ENCODE results near the gene JAGN1.
A peak's percentile ranks its signal among the peaks of the same experiment; 100 is the strongest.
"Not testable (repeated sequence)": the region's sequence is repeated elsewhere in the genome, so short reads cannot be mapped to it uniquely, and the experiment has no call there.

Gene JAGN1

GRCh38 chr3:9890249-9891071 lies at the start of gene JAGN1:
Gene JAGN1, plus strand, starts transcription at chr3:9890610. Its CDS starts 113 bp downstream, at chr3:9890723.
- DNase-seq: peak; percentile 95

- DNase-seq: no peak
Observed at GRCh38 chr3:9841015-9841414, 49.4 kb upstream of the JAGN1 start.

- DNase-seq: peak; percentile 96
Observed at GRCh38 chr3:9843715-9844438, 46.5 kb upstream of the JAGN1 start, which contains the start of gene RPUSD3. Gene RPUSD3, minus strand, starts transcription at chr3:9844008. Its CDS starts 18 bp downstream, at chr3:9843990.

- DNase-seq: no peak
Observed at GRCh38 chr3:9846231-9846630, 44.2 kb upstream of the JAGN1 start.

GRCh38 chr3:9846931-9847488 lies 43.4 kb upstream of the JAGN1 start:
- no peak for DNase-seq

GRCh38 chr3:9847870-9848269 lies 42.5 kb upstream of the JAGN1 start:
- not testable (repeated sequence) for DNase-seq

- peak; percentile 64 for DNase-seq
Observed at GRCh38 chr3:9848860-9849259, 41.5 kb upstream of the JAGN1 start.

GRCh38 chr3:9851383-9851782 lies 39.0 kb upstream of the JAGN1 start:
- DNase-seq: not testable (repeated sequence)

- DNase-seq: not testable (repeated sequence)
Observed at GRCh38 chr3:9851926-9852325, 38.5 kb upstream of the JAGN1 start.

- DNase-seq: no peak
Observed at GRCh38 chr3:9852528-9852927, 37.9 kb upstream of the JAGN1 start.

GRCh38 chr3:9854291-9854940 lies 36.0 kb upstream of the JAGN1 start:
- not testable (repeated sequence) for DNase-seq

- no peak for DNase-seq
Observed at GRCh38 chr3:9855594-9855993, 34.8 kb upstream of the JAGN1 start.

GRCh38 chr3:9859530-9860025 lies 30.8 kb upstream of the JAGN1 start:
- no peak for DNase-seq

GRCh38 chr3:9861201-9861600 lies 29.2 kb upstream of the JAGN1 start:
- DNase-seq: no peak

- no peak for DNase-seq
Observed at GRCh38 chr3:9861626-9862130, 28.7 kb upstream of the JAGN1 start.

GRCh38 chr3:9862391-9863057 lies 27.9 kb upstream of the JAGN1 start:
- peak; percentile 21 for DNase-seq

GRCh38 chr3:9863058-9863772 lies 27.2 kb upstream of the JAGN1 start:
- no peak for DNase-seq

- no peak for DNase-seq
Observed at GRCh38 chr3:9864200-9864927, 26.0 kb upstream of the JAGN1 start.

GRCh38 chr3:9865125-9865637 lies 25.2 kb upstream of the JAGN1 start:
- not testable (repeated sequence) for DNase-seq

GRCh38 chr3:9866639-9867038 lies 23.8 kb upstream of the JAGN1 start:
- no peak for DNase-seq
